MCF 10A (cell line): ENCODE measurements around the gene RPS5. TPM values are rescaled to one million over a fixed set of nuclear protein-coding genes. Genes with fewer than 3 reads are reported as not detected.

Source experiments
- BruUV-seq: library from RNA; stranded (reverse); fragments of 400-500 nt; replicated peaks from 2 replicates; lab custom pipeline; 2021; lab: Mats Ljungman, UMichigan
- CTCF ChIA-PET: fragments of 300-600 bp; sonication (Branson Sonifier 250); formaldehyde crosslinking; extraction: SDS; loops from one replicate; lab custom pipeline; 2021; ENCODE audit warnings: antibody characterized with exemption, inconsistent platforms; lab: Yijun Ruan, JAX
- POLR2A ChIA-PET: fragments of 300-600, 350-650 bp; sonication (Branson Sonifier 250); formaldehyde crosslinking; extraction: SDS; loops from one replicate; lab custom pipeline; 2020; ENCODE audit warnings: antibody characterized with exemption, inconsistent platforms; lab: Yijun Ruan, JAX
- DNase-seq: peaks from one replicate; pipeline ENCODE4 v3.0.0-alpha.2; 2018; ENCODE audit not compliant: unreplicated experiment
- H3K27ac Mint-ChIP-seq: one replicate; pipeline ENCODE4 v1.8.0; 2022; ENCODE audit warnings: mild to moderate bottlenecking, low read depth, mixed read lengths; ENCODE audit not compliant: unreplicated experiment
- H3K27me3 Mint-ChIP-seq: one replicate; pipeline ENCODE4 v1.8.0; 2022; ENCODE audit warnings: mixed read lengths; ENCODE audit not compliant: insufficient read depth, unreplicated experiment
- H3K36me3 Mint-ChIP-seq: one replicate; pipeline ENCODE4 v1.8.0; 2022; ENCODE audit warnings: mild to moderate bottlenecking, moderate library complexity, mixed read lengths; ENCODE audit not compliant: insufficient read depth, unreplicated experiment
- H3K4me1 Mint-ChIP-seq: one replicate; pipeline ENCODE4 v1.8.0; 2022; ENCODE audit warnings: mixed read lengths; ENCODE audit not compliant: insufficient read depth, unreplicated experiment
- H3K4me3 Mint-ChIP-seq: one replicate; pipeline ENCODE4 v1.8.0; 2022; ENCODE audit warnings: mild to moderate bottlenecking, moderate library complexity, mixed read lengths; ENCODE audit not compliant: unreplicated experiment
- H3K9me3 Mint-ChIP-seq: one replicate; pipeline ENCODE4 v1.8.0; 2022; ENCODE audit warnings: mixed read lengths; ENCODE audit not compliant: unreplicated experiment
- CTCF ChIP-seq: fragments of 200-600 bp; IDR thresholded peaks from one replicate; pipeline ENCODE4 v1.8.0; 2022; ENCODE audit warnings: antibody characterized with exemption, mild to moderate bottlenecking; ENCODE audit not compliant: unreplicated experiment
- intact Hi-C: fragments of 100-400 bp; cut with micrococcal nuclease; formaldehyde crosslinking; loops from 2 replicates; pipeline ENCODE4 v1.14.1; 2022
- total RNA-seq: library from RNA; stranded (reverse); gene quantifications from 2 replicates; pipeline ENCODE4 v1.2.3, GENCODE V29; 2022

The RPS5 gene
- total RNA-seq, 1 experiment from 2014 or later: 1,779 TPM

- no peak for TF ChIP-seq CTCF
- ChIA-PET CTCF (no interaction called here), POLR2A (interaction anchor here (1.3 kb wide), 1 partner anchor 8 kb away, joined by 4 read pairs; the partner anchor contains the start of gene ZNF497)
- Mint-ChIP-seq H3K9me3 (peaks cover 3% of the 10 kb centered on the region), H3K4me1 (peaks cover 2% of the 10 kb centered on the region), H3K4me3 (no peak overlapping the region), H3K36me3 (peaks cover 17% of the 10 kb centered on the region), H3K27me3 (no peaks in the 10 kb centered on the region), H3K27ac (no peak overlapping the region)
- intact Hi-C loops: no loop called here
- no peak for DNase-seq
- TSS peak; percentile 19 for BruUV-seq
Observed at GRCh38 chr19:58354478-58355030, 32.5 kb upstream of the RPS5 start.

- no peak for DNase-seq
- no peaks in the 10 kb centered on the region for H3K4me1 Mint-ChIP-seq
- no peak overlapping the region for H3K4me3 Mint-ChIP-seq
- peaks cover 17% of the 10 kb centered on the region for H3K36me3 Mint-ChIP-seq
- intact Hi-C loops: no loop called here
- H3K9me3 Mint-ChIP-seq: no peaks in the 10 kb centered on the region
- TF ChIP-seq CTCF: no peak
- no peak overlapping the region for H3K27ac Mint-ChIP-seq
- CTCF ChIA-PET: interaction anchor here (0.6 kb wide), 1 partner anchor 51 kb away, joined by 3 read pairs; no protein-coding TSS in a partner anchor
- BruUV-seq: no TSS peak
- POLR2A ChIA-PET: no interaction called here
- no peaks in the 10 kb centered on the region for H3K27me3 Mint-ChIP-seq
Observed at GRCh38 chr19:58355215-58355796, 31.8 kb upstream of the RPS5 start.

- Mint-ChIP-seq H3K4me3 (no peak overlapping the region), H3K9me3 (no peaks in the 10 kb centered on the region), H3K27ac (no peak overlapping the region), H3K27me3 (no peaks in the 10 kb centered on the region), H3K36me3 (peaks cover 17% of the 10 kb centered on the region), H3K4me1 (no peaks in the 10 kb centered on the region)
- TF ChIP-seq CTCF: no peak
- intact Hi-C loops: no loop called here
- no peak for DNase-seq
- CTCF ChIA-PET: no interaction called here
- POLR2A ChIA-PET: no interaction called here
- no TSS peak for BruUV-seq
Observed at GRCh38 chr19:58355908-58356765, 30.9 kb upstream of the RPS5 start.

GRCh38 chr19:58356766-58357480 lies 30.1 kb upstream of the RPS5 start:
- CTCF ChIA-PET: no interaction called here
- Mint-ChIP-seq H3K9me3 (no peaks in the 10 kb centered on the region), H3K36me3 (peaks cover 17% of the 10 kb centered on the region), H3K4me3 (no peak overlapping the region), H3K4me1 (peaks cover 2% of the 10 kb centered on the region), H3K27me3 (no peaks in the 10 kb centered on the region), H3K27ac (no peak overlapping the region)
- DNase-seq: no peak
- POLR2A ChIA-PET: no interaction called here
- intact Hi-C loops: no loop called here
- BruUV-seq: no TSS peak
- TF ChIP-seq CTCF: no peak
